Measurements from ENCODE around the gene ENPP1. TPM values are rescaled to one million over a fixed set of nuclear protein-coding genes. Genes with fewer than 3 reads are reported as not detected.

ENPP1 gene
- total RNA-seq, 3 donors from 2014 or later (not counting 1 experiment from before 2014, with no cell fraction given), result 0.45 to 0.85 (median 0.83) TPM

GRCh38 chr6:131802347-131802746 lies 5.5 kb upstream of the ENPP1 start:
- Mint-ChIP-seq H3K27ac (no peak overlapping the region), H3K27me3 (ENCODE audit: low read depth in 2 of 2) (peaks cover 5 to 22% of the 10 kb centered on the region in 2 donors), H3K4me1 (peaks cover 12 to 13% of the 10 kb centered on the region in 2 donors), H3K36me3 (no peaks in the 10 kb centered on the region), H3K4me3 (no peak overlapping the region), H3K9me3 (peaks cover 0 to 6% of the 10 kb centered on the region in 2 donors)
- no peaks in the 10 kb centered on the region for H3K27me3 ChIP-seq (ENCODE audit: control insufficient read depth, insufficient read depth, low read length)
- H3K36me3 ChIP-seq (ENCODE audit: control insufficient read depth, insufficient read depth, low read length), result no peaks in the 10 kb centered on the region
- peaks cover 6% of the 10 kb centered on the region for H3K4me1 ChIP-seq (ENCODE audit: control insufficient read depth, insufficient read depth, low read length)
- H3K4me3 ChIP-seq (ENCODE audit: low read length), result no peak overlapping the region
- no CpG with 5 or more reads among the region's 2 CpGs for WGBS (ENCODE audit: insufficient coverage)
- DNase-seq (no peak), ATAC-seq (no peak)
- no peaks in the 10 kb centered on the region for H3K9me3 ChIP-seq (ENCODE audit: control insufficient read depth, insufficient read depth, low read length)
- TF ChIP-seq CTCF (IDR thresholded peaks at IDR 0.05), result no peak
- no peak overlapping the region for H3K27ac ChIP-seq (ENCODE audit: low read length)
- intact Hi-C loops (cut with micrococcal nuclease), result no loop called here

GRCh38 chr6:131803007-131803769 lies 4.6 kb upstream of the ENPP1 start:
- DNase-seq, result no peak
- no peak overlapping the region for H3K27ac Mint-ChIP-seq
- intact Hi-C loops (cut with micrococcal nuclease), result no loop called here

DNA sequence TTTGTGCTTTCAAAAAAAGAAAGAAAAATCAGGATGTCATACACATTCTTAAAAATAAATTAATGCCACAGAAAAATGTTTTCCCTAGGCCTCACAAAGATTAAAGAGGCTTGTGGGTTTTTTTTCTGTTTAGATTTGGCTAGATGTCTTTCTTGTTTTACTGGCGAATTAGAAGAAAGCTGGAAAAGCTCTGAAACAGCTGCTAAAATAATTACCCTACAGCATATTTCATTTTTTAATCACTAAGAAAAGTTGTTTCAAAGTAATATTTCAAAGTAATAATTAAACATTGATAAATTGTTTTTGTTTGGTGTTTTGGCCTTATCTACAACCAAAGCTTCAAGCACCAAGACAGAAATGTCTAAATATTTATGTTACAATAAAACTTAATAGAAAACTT lies 3.7 kb upstream of the ENPP1 start:
- Mint-ChIP-seq H3K36me3 (no peaks in the 10 kb centered on the region), H3K27me3 (ENCODE audit: low read depth in 2 of 2) (peaks cover 5 to 22% of the 10 kb centered on the region in 2 donors), H3K9me3 (peaks cover 0 to 6% of the 10 kb centered on the region in 2 donors), H3K4me3 (no peak overlapping the region), H3K4me1 (peaks cover 24 to 26% of the 10 kb centered on the region in 2 donors), H3K27ac (no peak overlapping the region)
- no peaks in the 10 kb centered on the region for H3K36me3 ChIP-seq (ENCODE audit: control insufficient read depth, insufficient read depth, low read length)
- TF ChIP-seq CTCF (IDR thresholded peaks at IDR 0.05), result no peak
- peaks cover 13% of the 10 kb centered on the region for H3K4me1 ChIP-seq (ENCODE audit: control insufficient read depth, insufficient read depth, low read length)
- intact Hi-C loops (cut with micrococcal nuclease), result no loop called here
- no peaks in the 10 kb centered on the region for H3K9me3 ChIP-seq (ENCODE audit: control insufficient read depth, insufficient read depth, low read length)
- no peaks in the 10 kb centered on the region for H3K27me3 ChIP-seq (ENCODE audit: control insufficient read depth, insufficient read depth, low read length)
- no CpG with 5 or more reads among the region's 1 CpG for WGBS (ENCODE audit: insufficient coverage)
- H3K4me3 ChIP-seq (ENCODE audit: low read length), result no peak overlapping the region
- DNase-seq (no peak), ATAC-seq (no peak)
- no peak overlapping the region for H3K27ac ChIP-seq (ENCODE audit: low read length)

More at GRCh38 chr6:131803007-131803769, 4.6 kb upstream of the ENPP1 start:
- TF ChIP-seq CTCF (IDR thresholded peaks at IDR 0.05), result no peak
- H3K4me1 ChIP-seq (ENCODE audit: control insufficient read depth, insufficient read depth, low read length), result peaks cover 9% of the 10 kb centered on the region
- H3K36me3 ChIP-seq (ENCODE audit: control insufficient read depth, insufficient read depth, low read length), result no peaks in the 10 kb centered on the region
- no peaks in the 10 kb centered on the region for H3K9me3 ChIP-seq (ENCODE audit: control insufficient read depth, insufficient read depth, low read length)
- Mint-ChIP-seq H3K4me1 (peaks cover 15 to 18% of the 10 kb centered on the region in 2 donors), H3K4me3 (no peak overlapping the region), H3K27me3 (ENCODE audit: low read depth in 2 of 2) (peaks cover 5 to 22% of the 10 kb centered on the region in 2 donors), H3K9me3 (peaks cover 0 to 6% of the 10 kb centered on the region in 2 donors), H3K36me3 (no peaks in the 10 kb centered on the region)
- no peak for ATAC-seq
- no peaks in the 10 kb centered on the region for H3K27me3 ChIP-seq (ENCODE audit: control insufficient read depth, insufficient read depth, low read length)
- H3K27ac ChIP-seq (ENCODE audit: low read length), result no peak overlapping the region
- H3K4me3 ChIP-seq (ENCODE audit: low read length), result no peak overlapping the region
- 57% methylated on average over 10 of the region's 10 CpGs for WGBS (ENCODE audit: insufficient coverage)

All from natural killer cell (primary cell).